ENCODE measurements around the gene PROZ. TPM values are rescaled to one million over a fixed set of nuclear protein-coding genes. Genes with fewer than 3 reads are reported as not detected.

Gene PROZ
- total RNA-seq, 1 experiment from 2014 or later: not detected

DNA sequence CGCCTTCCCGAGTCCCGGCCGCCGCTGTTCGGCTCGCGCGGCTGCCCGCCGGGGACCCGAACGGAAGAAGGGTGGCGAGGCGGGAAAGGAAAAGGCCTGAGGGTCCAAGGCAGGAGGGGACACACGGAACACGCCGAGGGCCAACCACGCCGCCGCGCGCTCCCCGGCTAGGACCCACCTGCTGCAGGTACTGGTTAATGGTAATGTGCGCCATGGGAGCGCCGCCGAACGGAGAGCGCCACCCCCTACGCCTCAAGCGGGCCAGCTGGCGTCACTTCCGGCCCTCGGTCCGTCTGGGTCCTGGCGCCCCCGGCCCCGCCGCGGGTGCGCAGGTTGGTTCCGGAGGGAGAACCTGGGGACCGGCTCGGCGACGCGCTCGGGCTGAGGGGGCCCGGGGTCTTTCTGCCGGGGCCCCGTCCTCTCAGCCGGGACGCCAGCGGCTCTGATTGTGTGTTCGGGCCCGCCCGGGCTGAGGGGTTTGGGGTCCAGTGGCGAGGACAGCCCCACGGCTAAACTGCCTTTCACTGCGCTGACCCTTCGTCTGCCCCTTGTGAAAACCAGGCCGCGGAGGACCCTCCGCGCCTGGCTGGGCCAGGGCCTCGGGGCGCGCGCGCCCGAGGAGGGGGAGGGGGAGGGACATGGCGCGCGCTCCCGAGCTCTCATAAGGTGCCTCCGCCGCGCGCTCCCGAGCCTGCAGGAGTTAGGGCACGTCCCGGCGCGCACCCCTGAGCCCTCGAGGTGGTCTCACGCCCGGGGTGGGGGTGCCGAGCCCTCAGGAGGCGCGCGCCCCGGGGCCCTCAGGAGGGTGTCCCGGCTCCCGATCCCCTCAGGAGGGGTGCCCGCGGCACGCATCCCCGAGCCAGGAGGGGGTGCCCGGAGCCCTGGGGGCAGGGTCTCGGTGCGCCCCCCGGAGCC lies 50.2 kb downstream of the PROZ start, which contains the start of gene PCID2:
PCID2 (minus strand) TSS at position 249 of the 915 bp plus-strand sequence; CDS start at position 214, 35 bp downstream.
- Histone ChIP-seq H3K9me2 (ENCODE audit: insufficient read depth) (no peaks in the 10 kb centered on the region), H3K4me2 (ENCODE audit: low read length) (peak within 1 kb of the TSS; percentile 86), H4K20me1 (ENCODE audit: insufficient read depth) (no peaks in the 10 kb centered on the region), H3K4me1 (ENCODE audit: control insufficient read depth in 1 of 2, insufficient read depth in 2 of 2, low read length in 2 of 2) (peaks cover 14 to 23% of the 10 kb centered on the region in 2 experiments), H2AFZ (ENCODE audit: low read depth, low read length, poor library complexity, severe bottlenecking) (no peak within 1 kb of the TSS), H3K79me2 (ENCODE audit: insufficient read depth, low read length) (peaks cover 87% of the 10 kb centered on the region), H3K27me3 (ENCODE audit: insufficient read depth, low read length) (no peaks in the 10 kb centered on the region), H3K36me3 (ENCODE audit: control insufficient read depth in 1 of 2, insufficient read depth in 2 of 2, low read length in 2 of 2) (peaks cover 0 to 27% of the 10 kb centered on the region in 2 experiments; a peak in 3 of 4 replicates), H3K9me3 (ENCODE audit: control insufficient read depth in 1 of 2, insufficient read depth in 1 of 2, low read depth in 1 of 2, low read length in 2 of 2) (no peaks in the 10 kb centered on the region), H3K9ac (ENCODE audit: low read length) (peak within 1 kb of the TSS; percentile 96), H3K27ac (ENCODE audit: low read depth, low read length) (peak within 1 kb of the TSS; percentile 98), H3K4me3 (replicated peaks in 1 of 2; ENCODE audit: low read depth in 1 of 2, low read length in 2 of 2) (peak within 1 kb of the TSS; percentile 56 to 74)
- ChIA-PET POLR2A (interaction anchor here (0.7 to 1.4 kb wide), 2 partner anchors 21 to 281 kb away, joined by 3 to 7 read pairs; partner anchors contain the start of gene DCUN1D2), CTCF (interaction anchor here (2.5 kb wide), 1 partner anchor 243 kb away, joined by 9 read pairs; no protein-coding TSS in a partner anchor), RAD21 (ENCODE audit: low non-redundant PET in 1 of 2, low total read pairs in 2 of 2, uncharacterized antibody in 2 of 2, unreplicated experiment in 2 of 2) (no interaction called here)
- TF ChIP-seq EGR1 (IDR thresholded peaks at IDR 0.05; ENCODE audit: low read depth) (no peak), ZFX (IDR thresholded peaks at IDR 0.05) (peak; percentile 98), FOSL1 (IDR thresholded peaks at IDR 0.05; ENCODE audit: low read depth) (no peak), SRF (IDR thresholded peaks at IDR 0.05; ENCODE audit: low read depth) (no peak), YY1 (IDR thresholded peaks at IDR 0.05; ENCODE audit: extremely low read depth, insufficient replicate concordance, low read depth, low read length) (peak; percentile 90), TCF7L2 (IDR thresholded peaks at IDR 0.05; ENCODE audit: borderline replicate concordance, extremely low read depth, insufficient read depth, insufficient read length) (peak; percentile 37), SP1 (IDR thresholded peaks at IDR 0.05; ENCODE audit: low read depth) (no peak), POLR2A (IDR thresholded peaks at IDR 0.05; ENCODE audit: borderline replicate concordance, extremely low read depth, insufficient read depth, insufficient read length) (peak; percentile 70), EZH2phosphoT487 (IDR thresholded peaks at IDR 0.05; ENCODE audit: borderline replicate concordance) (no peak), CEBPB (IDR thresholded peaks at IDR 0.05; ENCODE audit: low read depth) (no peak), POLR2AphosphoS5 (IDR thresholded peaks at IDR 0.05; ENCODE audit: low read depth, low read length) (peak; percentile 90)
- TF ChIP-seq, protein P1, sequence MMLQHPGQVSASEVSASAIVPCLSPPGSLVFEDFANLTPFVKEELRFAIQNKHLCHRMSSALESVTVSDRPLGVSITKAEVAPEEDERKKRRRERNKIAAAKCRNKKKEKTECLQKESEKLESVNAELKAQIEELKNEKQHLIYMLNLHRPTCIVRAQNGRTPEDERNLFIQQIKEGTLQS (IDR thresholded peaks at IDR 0.05): no peak
- TF ChIP-seq, protein P2, sequence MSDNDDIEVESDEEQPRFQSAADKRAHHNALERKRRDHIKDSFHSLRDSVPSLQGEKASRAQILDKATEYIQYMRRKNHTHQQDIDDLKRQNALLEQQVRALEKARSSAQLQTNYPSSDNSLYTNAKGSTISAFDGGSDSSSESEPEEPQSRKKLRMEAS (IDR thresholded peaks at IDR 0.05): no peak
- TF ChIP-seq, protein P3, sequence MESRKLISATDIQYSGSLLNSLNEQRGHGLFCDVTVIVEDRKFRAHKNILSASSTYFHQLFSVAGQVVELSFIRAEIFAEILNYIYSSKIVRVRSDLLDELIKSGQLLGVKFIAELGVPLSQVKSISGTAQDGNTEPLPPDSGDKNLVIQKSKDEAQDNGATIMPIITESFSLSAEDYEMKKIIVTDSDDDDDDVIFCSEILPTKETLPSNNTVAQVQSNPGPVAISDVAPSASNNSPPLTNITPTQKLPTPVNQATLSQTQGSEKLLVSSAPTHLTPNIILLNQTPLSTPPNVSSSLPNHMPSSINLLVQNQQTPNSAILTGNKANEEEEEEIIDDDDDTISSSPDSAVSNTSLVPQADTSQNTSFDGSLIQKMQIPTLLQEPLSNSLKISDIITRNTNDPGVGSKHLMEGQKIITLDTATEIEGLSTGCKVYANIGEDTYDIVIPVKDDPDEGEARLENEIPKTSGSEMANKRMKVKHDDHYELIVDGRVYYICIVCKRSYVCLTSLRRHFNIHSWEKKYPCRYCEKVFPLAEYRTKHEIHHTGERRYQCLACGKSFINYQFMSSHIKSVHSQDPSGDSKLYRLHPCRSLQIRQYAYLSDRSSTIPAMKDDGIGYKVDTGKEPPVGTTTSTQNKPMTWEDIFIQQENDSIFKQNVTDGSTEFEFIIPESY (IDR thresholded peaks at IDR 0.05; ENCODE audit: extremely low read depth, insufficient replicate concordance, low read length): peak; percentile 17
- DNase-seq (ENCODE audit: low read depth, low spot score): peak; percentile 82
- peak; percentile 72 for ATAC-seq
- no TSS peak for BruUV-seq (replicated peaks)
- intact Hi-C loops (cut with micrococcal nuclease): loop anchor here (1.0 kb wide), 1 partner anchor 241 kb away; no protein-coding TSS in a partner anchor

Data from HCT116 (cell line).